Osteoblast (primary cell): ENCODE data around the gene GNAT2. TPM values are rescaled to one million over a fixed set of nuclear protein-coding genes. Genes with fewer than 3 reads are reported as not detected.
A peak's percentile ranks its signal among the peaks of the same experiment; 100 is the strongest.

Source experiments
- DNase-seq: peaks from one replicate; pipeline ENCODE4 v3.0.0; 2011; ENCODE audit warnings: low spot score, mixed read lengths; ENCODE audit not compliant: insufficient read length; ENCODE audit errors: missing footprints
- H2AFZ ChIP-seq: 2 replicates; pipeline ENCODE4 v1.6.0; 2011; ENCODE audit warnings: mild to moderate bottlenecking, low read length
- H3K27ac ChIP-seq: 2 replicates; pipeline ENCODE4 v1.5.1; 2011; ENCODE audit warnings: mild to moderate bottlenecking, low read depth, low read length, moderate library complexity
- H3K27me3 ChIP-seq: 2 replicates; pipeline ENCODE4 v1.6.0; 2012; ENCODE audit warnings: mild to moderate bottlenecking, control low read depth, inconsistent platforms, low read length, moderate library complexity; ENCODE audit not compliant: insufficient read depth
- H3K36me3 ChIP-seq: 2 replicates; pipeline ENCODE4 v1.5.1; 2011; ENCODE audit warnings: mild to moderate bottlenecking, low read length, control low read depth, moderate library complexity; ENCODE audit not compliant: insufficient read depth
- H3K4me1 ChIP-seq: 2 replicates; pipeline ENCODE4 v1.5.1; 2011; ENCODE audit warnings: mild to moderate bottlenecking, low read length, control low read depth, moderate library complexity; ENCODE audit not compliant: insufficient read depth
- H3K4me2 ChIP-seq: 2 replicates; pipeline ENCODE4 v1.6.0; 2011; ENCODE audit warnings: mild to moderate bottlenecking, low read length; ENCODE audit not compliant: insufficient read depth
- H3K4me3 ChIP-seq: fragments of 200-600 bp; sonication (generic); 3 replicates; pipeline ENCODE4 v1.5.1; 2012; ENCODE audit warnings: mild to moderate bottlenecking, low read length, inconsistent platforms; ENCODE audit not compliant: insufficient read depth
- H3K79me2 ChIP-seq: 2 replicates; pipeline ENCODE4 v1.6.0; 2012; ENCODE audit warnings: mild to moderate bottlenecking, low read length, control low read depth, inconsistent platforms; ENCODE audit not compliant: insufficient read depth
- H3K9me3 ChIP-seq: 2 replicates; pipeline ENCODE4 v1.5.1; 2011; ENCODE audit warnings: low read depth, low read length, control low read depth
- H4K20me1 ChIP-seq: 2 replicates; pipeline ENCODE4 v1.6.0; 2012; ENCODE audit warnings: mild to moderate bottlenecking, low read length, control low read depth; ENCODE audit not compliant: insufficient read depth
- total RNA-seq: library from RNA; depleted of rRNA; stranded (reverse); fragments of >200 nt; gene quantifications from 2 replicates; pipeline ENCODE4 v1.2.3, GENCODE V29; 2012
- TF ChIP-seq, protein P1 (sequence below): IDR thresholded peaks from 2 replicates; pipeline ENCODE4 v1.5.1; 2011; ENCODE audit warnings: mild to moderate bottlenecking, low read depth, low read length, moderate library complexity; ENCODE audit errors: extremely low read depth

The GNAT2 gene
- total RNA-seq, 1 donor, result 0.72 TPM

DNA sequence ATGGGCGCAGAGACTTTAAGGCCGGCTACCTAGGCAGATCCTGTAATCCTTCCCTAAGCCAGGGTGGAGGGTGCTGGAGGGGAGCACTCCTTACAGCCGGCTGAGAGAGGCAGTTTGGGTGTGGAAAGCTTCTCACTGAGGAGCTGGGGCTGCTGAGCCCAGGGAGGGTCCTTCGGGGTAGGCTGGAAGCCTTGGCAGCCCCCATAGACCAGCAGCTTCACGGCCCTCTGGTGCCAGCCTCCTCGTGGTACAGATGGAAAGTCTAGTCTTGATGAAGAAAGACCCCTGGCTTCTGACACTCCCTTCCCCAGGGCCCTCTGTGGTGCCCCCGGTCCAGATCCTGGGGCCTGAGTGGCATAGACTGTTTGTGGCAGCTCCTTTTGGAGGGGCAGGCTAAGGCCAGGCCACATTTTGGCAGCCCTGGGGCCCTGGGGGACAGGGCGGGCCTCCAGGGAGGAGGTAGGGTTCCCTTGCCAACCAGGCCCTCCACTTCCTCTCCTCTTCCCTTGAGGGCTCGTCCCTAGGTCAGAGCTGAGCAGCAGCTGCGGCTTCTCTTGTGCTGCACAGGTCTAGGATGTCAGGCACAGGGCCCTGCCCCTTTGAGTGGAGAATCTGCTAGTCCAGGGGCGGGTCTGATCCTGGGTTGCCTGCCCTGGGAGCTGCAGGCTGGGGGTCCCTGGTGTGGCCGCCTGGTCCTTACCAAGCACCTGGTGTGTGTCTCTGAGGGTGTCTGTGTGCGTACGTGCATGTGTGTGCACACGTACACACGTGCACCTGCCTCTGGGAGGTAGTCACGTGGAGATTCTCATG, 5.0 kb upstream of the GNAT2 start:
- H3K9me3 ChIP-seq, result no peaks in the 10 kb centered on the region
- H3K4me3 ChIP-seq, result no peak overlapping the region
- H2AFZ ChIP-seq, result no peak overlapping the region
- H3K79me2 ChIP-seq, result peaks cover 66% of the 10 kb centered on the region
- H3K27me3 ChIP-seq, result no peaks in the 10 kb centered on the region
- TF ChIP-seq, protein P1, sequence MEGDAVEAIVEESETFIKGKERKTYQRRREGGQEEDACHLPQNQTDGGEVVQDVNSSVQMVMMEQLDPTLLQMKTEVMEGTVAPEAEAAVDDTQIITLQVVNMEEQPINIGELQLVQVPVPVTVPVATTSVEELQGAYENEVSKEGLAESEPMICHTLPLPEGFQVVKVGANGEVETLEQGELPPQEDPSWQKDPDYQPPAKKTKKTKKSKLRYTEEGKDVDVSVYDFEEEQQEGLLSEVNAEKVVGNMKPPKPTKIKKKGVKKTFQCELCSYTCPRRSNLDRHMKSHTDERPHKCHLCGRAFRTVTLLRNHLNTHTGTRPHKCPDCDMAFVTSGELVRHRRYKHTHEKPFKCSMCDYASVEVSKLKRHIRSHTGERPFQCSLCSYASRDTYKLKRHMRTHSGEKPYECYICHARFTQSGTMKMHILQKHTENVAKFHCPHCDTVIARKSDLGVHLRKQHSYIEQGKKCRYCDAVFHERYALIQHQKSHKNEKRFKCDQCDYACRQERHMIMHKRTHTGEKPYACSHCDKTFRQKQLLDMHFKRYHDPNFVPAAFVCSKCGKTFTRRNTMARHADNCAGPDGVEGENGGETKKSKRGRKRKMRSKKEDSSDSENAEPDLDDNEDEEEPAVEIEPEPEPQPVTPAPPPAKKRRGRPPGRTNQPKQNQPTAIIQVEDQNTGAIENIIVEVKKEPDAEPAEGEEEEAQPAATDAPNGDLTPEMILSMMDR, result no peak
- DNase-seq, result peak; percentile 90
- peak overlapping the region; percentile 61 for H3K4me2 ChIP-seq
- peak overlapping the region; percentile 93 for H3K27ac ChIP-seq
- H3K36me3 ChIP-seq, result peaks cover 34% of the 10 kb centered on the region
- peaks cover 34% of the 10 kb centered on the region for H3K4me1 ChIP-seq
- peaks cover 57% of the 10 kb centered on the region for H4K20me1 ChIP-seq

DNA sequence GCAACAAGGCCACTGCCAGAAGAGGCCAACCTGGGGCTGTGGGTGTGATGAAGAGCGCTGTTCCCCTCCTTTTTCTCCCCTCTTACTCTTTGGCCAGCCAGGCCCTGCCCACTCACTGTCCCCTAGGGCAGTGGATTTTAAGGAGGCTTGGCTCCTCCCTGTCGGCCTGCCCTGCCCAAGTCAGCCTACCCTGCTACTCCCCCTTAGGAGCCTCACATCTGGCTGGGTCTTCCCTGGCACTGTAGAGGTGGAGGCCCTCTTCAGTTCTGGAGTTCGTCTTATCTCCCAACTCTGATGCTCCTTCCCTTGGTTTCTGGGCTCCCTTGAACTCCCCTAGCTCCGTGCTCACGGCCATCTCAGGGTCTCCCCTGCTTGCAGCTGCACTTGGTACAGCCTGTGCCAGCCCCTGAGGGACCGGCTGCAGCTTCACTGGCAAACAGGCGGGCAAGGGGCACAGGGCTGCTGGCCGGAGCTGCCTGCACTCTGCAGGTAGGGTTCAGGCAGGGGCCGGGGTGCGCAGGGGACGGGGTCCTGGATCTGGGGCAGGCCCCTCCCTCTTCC, 4.3 kb upstream of the GNAT2 start:
- Histone ChIP-seq H4K20me1 (peaks cover 50% of the 10 kb centered on the region), H2AFZ (no peak overlapping the region), H3K79me2 (peaks cover 63% of the 10 kb centered on the region), H3K9me3 (no peaks in the 10 kb centered on the region), H3K4me1 (peaks cover 41% of the 10 kb centered on the region), H3K4me2 (peak overlapping the region; percentile 61), H3K27me3 (no peaks in the 10 kb centered on the region), H3K36me3 (peaks cover 27% of the 10 kb centered on the region), H3K4me3 (peak overlapping the region; percentile 46), H3K27ac (peak overlapping the region; percentile 93)
- TF ChIP-seq, protein P1, result no peak
- DNase-seq, result peak; percentile 92

DNA sequence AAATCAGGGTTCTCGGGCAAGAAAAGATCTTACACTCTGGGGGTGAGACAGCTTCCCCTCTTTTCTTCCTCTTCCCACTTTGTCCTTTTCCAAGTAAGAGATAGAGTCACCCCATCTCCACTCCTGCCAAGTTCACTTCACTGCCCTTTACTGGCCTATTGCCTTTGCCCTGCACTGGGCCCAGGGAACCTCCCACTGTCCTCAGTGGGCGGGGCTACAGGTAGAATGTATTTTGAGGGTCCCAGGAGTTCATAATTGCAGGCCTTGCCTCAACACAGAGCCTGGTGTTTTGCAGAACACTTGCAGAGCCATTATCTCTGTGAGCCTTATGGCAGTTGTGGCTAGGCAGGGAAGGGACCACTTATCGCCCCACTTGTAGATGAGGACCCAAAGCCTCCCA, 3.5 kb upstream of the GNAT2 start:
- Histone ChIP-seq H2AFZ (no peak overlapping the region), H3K79me2 (peaks cover 63% of the 10 kb centered on the region), H3K9me3 (no peaks in the 10 kb centered on the region), H3K4me1 (peaks cover 41% of the 10 kb centered on the region), H4K20me1 (peaks cover 49% of the 10 kb centered on the region), H3K27ac (peak overlapping the region; percentile 93), H3K4me3 (no peak overlapping the region), H3K27me3 (no peaks in the 10 kb centered on the region), H3K36me3 (peaks cover 20% of the 10 kb centered on the region), H3K4me2 (peak overlapping the region; percentile 98)
- TF ChIP-seq, protein P1, result no peak
- no peak for DNase-seq
